Karpas-422 (cell line): ENCODE data around the gene SUCO. TPM values are rescaled to one million over a fixed set of nuclear protein-coding genes. Genes with fewer than 3 reads are reported as not detected.

ENCODE experiments used
- DNase-seq: peaks from one replicate; pipeline ENCODE4 v3.0.0-alpha.2; 2015
- H2AFZ ChIP-seq: fragments of 200-600 bp; sonication (generic); 2 replicates; pipeline ENCODE4 v1.6.1; 2014; ENCODE audit warnings: antibody characterized with exemption, low read length, mixed read lengths
- H3K27ac ChIP-seq: fragments of 200-600 bp; sonication (generic); 2 replicates; pipeline ENCODE4 v1.5.1; 2014; ENCODE audit warnings: mild to moderate bottlenecking, low read length, moderate library complexity
- H3K27me3 ChIP-seq: fragments of 200-600 bp; sonication (generic); 2 replicates; pipeline ENCODE4 v1.6.1; 2014; ENCODE audit warnings: low read length, mixed read lengths
- H3K36me3 ChIP-seq: fragments of 200-600 bp; sonication (generic); 2 replicates; pipeline ENCODE4 v1.6.1; 2014; ENCODE audit warnings: low read length, mixed read lengths; ENCODE audit not compliant: insufficient read depth
- H3K4me1 ChIP-seq: fragments of 200-600 bp; sonication (generic); 2 replicates; pipeline ENCODE4 v1.6.1; 2014; ENCODE audit warnings: mild to moderate bottlenecking, low read length, mixed read lengths
- H3K4me2 ChIP-seq: fragments of 200-600 bp; sonication (generic); 2 replicates; pipeline ENCODE4 v1.6.1; 2014; ENCODE audit warnings: low read length, low read depth, mild to moderate bottlenecking; ENCODE audit not compliant: poor library complexity, severe bottlenecking
- H3K4me3 ChIP-seq: fragments of 200-600 bp; sonication (generic); 2 replicates; pipeline ENCODE4 v1.5.1; 2014; ENCODE audit warnings: mild to moderate bottlenecking, antibody characterized with exemption, low read length, mixed read lengths
- H3K79me2 ChIP-seq: fragments of 200-600 bp; sonication (generic); 2 replicates; pipeline ENCODE4 v1.6.1; 2014; ENCODE audit warnings: mild to moderate bottlenecking, low read length, mixed read lengths
- H3K9ac ChIP-seq: fragments of 200-600 bp; sonication (generic); 2 replicates; pipeline ENCODE4 v1.6.0; 2014; ENCODE audit warnings: low read length
- H3K9me2 ChIP-seq: fragments of 200-600 bp; sonication (generic), shearing (Covaris generic); replicated peaks from 2 replicates; pipeline ENCODE4 v1.6.0; 2014; ENCODE audit warnings: mild to moderate bottlenecking, low read length, moderate library complexity; ENCODE audit not compliant: insufficient read depth
- H3K9me3 ChIP-seq: fragments of 300-700, 200-600 bp; sonication (generic); 2 replicates; pipeline ENCODE4 v1.6.1; 2014; ENCODE audit warnings: low read length, mixed read lengths
- H4K20me1 ChIP-seq: fragments of 200-600 bp; sonication (generic); 2 replicates; pipeline ENCODE4 v1.6.1; 2014; ENCODE audit warnings: mild to moderate bottlenecking, antibody characterized with exemption, low read length, low read depth; ENCODE audit not compliant: insufficient read depth
- total RNA-seq: library from RNA; depleted of rRNA; stranded (reverse); fragments of >200 nt; shearing (Covaris generic); gene quantifications from 2 replicates; pipeline ENCODE4 v1.2.3, GENCODE V29; 2014; ENCODE audit warnings: low replicate concordance

Gene SUCO
- total RNA-seq, 1 experiment from 2014 or later, result 52.3 TPM

DNA sequence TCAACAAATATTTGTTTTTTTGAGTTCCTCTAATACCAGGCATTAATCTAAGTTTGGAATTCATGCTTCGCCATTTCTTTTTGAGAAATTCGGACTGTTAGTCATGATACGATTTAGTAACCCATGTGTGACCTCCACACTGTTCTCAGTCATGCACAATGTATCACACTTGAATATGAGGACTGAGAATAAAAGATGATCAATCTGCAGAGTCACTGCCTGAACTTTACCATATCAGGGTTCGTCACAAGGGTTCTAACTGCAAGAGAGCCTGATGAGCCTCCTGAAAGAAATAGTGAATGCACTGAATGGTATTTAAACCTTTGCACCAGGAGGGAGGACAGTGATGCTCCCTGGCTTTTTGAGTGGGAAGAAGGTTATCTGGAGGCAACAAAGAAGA lies 115.0 kb downstream of the SUCO start:
- Histone ChIP-seq H3K79me2 (no peaks in the 10 kb centered on the region), H3K9me2 (no peaks in the 10 kb centered on the region), H3K27me3 (no peaks in the 10 kb centered on the region), H3K36me3 (no peaks in the 10 kb centered on the region), H3K9me3 (no peaks in the 10 kb centered on the region), H3K4me3 (no peak overlapping the region), H3K27ac (no peak overlapping the region), H4K20me1 (no peaks in the 10 kb centered on the region), H3K4me2 (no peak overlapping the region), H2AFZ (no peak overlapping the region), H3K9ac (no peak overlapping the region), H3K4me1 (peaks cover 11% of the 10 kb centered on the region)
- no peak for DNase-seq

DNA sequence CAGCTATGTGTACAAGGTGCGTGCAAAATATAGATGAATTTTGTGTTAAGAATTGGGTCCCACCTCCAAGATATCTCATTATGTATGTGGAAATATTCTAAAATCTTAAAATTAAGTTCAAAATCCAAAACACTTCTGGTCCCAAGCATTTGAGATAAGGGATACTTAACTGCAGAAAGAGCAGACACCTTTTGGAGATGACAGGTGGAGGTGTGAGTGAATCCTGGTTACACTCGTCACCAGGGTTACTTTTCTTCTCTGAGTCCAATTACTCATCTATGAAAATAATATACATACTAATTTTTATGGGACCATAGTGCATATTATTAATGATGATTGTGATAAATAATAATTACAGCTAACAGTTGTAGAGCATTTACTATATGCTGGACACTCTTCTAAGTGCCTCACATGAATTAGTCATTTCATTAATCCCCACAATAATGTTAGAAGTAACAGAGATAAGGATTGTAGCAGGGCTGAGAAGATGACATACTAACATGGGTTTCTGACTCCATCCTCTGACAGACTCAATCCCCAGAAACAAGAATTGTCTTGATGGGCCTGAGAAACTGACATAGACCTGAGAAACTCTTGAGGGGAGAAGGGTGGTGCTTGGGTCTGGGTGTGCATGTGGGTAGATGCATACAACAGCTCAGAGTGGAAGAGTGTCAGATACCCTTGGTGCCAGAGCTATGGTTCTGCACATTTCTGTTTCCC lies 117.7 kb downstream of the SUCO start:
- H3K4me1 ChIP-seq, result peaks cover 2% of the 10 kb centered on the region; the same call in 1 of the 2 replicates
- no peaks in the 10 kb centered on the region for H3K9me3 ChIP-seq
- H3K4me2 ChIP-seq, result no peak overlapping the region
- no peaks in the 10 kb centered on the region for H4K20me1 ChIP-seq
- no peak overlapping the region for H3K27ac ChIP-seq
- H3K79me2 ChIP-seq, result no peaks in the 10 kb centered on the region
- no peaks in the 10 kb centered on the region for H3K9me2 ChIP-seq
- H3K9ac ChIP-seq, result no peak overlapping the region
- H2AFZ ChIP-seq, result no peak overlapping the region
- H3K4me3 ChIP-seq, result no peak overlapping the region
- DNase-seq, result no peak
- no peaks in the 10 kb centered on the region for H3K27me3 ChIP-seq
- no peaks in the 10 kb centered on the region for H3K36me3 ChIP-seq

DNA sequence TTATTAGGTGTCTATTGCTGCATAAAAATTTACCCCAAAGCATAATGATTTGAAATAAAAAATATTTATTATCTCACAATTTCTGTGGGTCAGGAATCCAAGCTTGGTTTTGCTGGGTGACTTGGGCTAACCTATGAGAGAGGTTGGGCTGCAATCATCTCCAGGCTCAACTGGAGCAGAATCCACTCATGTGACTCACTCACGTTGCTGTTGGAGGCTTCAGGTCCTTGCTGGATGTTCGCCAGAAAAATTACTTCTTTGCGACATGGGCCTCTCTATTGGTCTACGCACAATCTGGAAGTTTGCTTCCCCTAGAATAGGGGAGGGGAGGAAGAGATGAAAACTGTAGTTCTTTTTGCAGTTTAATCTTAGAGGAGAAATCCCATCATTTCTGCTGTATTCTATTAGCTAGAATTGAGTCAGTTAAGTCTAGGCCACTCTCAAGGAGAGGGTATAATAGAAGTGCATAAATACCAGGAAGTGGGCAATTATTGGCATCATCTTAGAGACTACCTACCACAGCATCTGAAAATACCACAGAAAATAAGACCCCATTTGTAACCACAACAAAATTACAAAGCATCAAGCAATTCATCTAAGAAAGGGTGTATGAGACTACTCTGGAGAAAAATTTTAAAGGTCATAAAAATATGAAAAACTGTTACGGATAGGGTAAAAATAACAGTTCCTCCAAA lies 120.2 kb downstream of the SUCO start:
- H4K20me1 ChIP-seq, result no peaks in the 10 kb centered on the region
- no peak for DNase-seq
- no peak overlapping the region for H3K9ac ChIP-seq
- H3K4me2 ChIP-seq, result no peak overlapping the region
- no peak overlapping the region for H3K27ac ChIP-seq
- no peaks in the 10 kb centered on the region for H3K9me3 ChIP-seq
- H3K27me3 ChIP-seq, result no peaks in the 10 kb centered on the region
- no peaks in the 10 kb centered on the region for H3K36me3 ChIP-seq
- H3K79me2 ChIP-seq, result no peaks in the 10 kb centered on the region
- H3K9me2 ChIP-seq, result no peaks in the 10 kb centered on the region
- no peaks in the 10 kb centered on the region for H3K4me1 ChIP-seq
- H3K4me3 ChIP-seq, result no peak overlapping the region
- H2AFZ ChIP-seq, result no peak overlapping the region

DNA sequence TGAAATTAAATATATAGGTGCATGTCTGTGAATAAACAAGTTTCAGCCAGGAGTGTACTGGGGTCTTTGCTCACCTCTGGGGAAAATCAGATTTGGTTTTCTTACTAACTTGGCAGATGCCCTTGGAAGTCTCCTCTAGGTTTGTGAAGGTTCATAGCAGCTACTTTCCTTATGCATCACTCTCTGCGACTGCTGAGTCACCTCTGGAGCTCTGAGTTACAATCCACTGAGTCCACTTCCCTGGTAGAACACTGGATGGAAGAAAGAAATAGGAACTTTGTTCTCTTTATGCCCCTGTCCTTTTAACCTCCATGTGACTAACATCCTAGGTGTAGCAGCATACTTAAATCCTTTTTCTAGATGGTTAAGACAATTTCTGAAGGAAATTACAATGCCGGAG lies 121.6 kb downstream of the SUCO start:
- Histone ChIP-seq H3K9ac (no peak overlapping the region), H4K20me1 (no peaks in the 10 kb centered on the region), H3K9me3 (no peaks in the 10 kb centered on the region), H2AFZ (no peak overlapping the region), H3K79me2 (no peaks in the 10 kb centered on the region), H3K4me2 (no peak overlapping the region), H3K27ac (no peak overlapping the region), H3K27me3 (no peaks in the 10 kb centered on the region), H3K4me1 (no peaks in the 10 kb centered on the region), H3K4me3 (no peak overlapping the region), H3K36me3 (no peaks in the 10 kb centered on the region), H3K9me2 (no peaks in the 10 kb centered on the region)
- DNase-seq, result no peak

DNA sequence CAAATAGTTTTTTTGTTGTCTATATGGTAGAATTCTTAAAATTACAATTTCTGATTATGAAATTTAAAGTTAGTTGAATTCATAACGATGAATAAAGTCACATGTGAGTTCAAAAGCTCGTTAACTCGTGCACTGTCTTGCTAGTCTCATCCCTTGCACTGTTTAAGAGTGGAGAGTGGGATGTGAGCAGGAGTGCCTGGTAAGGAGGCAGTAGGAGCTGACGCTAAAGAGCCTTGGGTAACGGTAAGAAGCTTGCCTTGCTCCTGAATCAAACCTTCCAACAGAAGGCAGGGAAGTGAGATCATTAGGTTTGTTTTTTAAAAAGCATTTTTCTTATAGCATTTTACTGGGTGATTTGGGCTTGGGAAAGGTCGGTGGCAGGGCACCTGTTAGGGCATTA lies 123.6 kb downstream of the SUCO start:
- H3K9ac ChIP-seq, result no peak overlapping the region

DNA sequence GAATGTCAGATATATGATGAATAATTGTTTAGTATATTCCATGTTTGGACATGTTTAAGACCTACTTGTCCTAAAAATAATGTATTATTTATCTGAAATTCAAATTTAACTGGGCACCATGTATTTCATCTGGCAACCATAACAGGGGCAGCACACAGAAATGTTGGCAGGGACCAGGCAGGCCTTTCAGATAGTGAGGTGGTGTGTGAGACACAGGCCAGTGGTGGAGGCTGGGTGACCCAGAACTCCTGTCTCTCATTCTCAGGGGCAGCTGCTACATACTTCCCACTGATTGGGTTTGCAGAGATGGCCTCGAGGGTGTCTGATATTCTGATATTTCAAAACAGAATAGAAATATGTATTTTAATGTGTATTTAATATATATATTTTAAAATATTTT lies 124.6 kb downstream of the SUCO start:
- no peak overlapping the region for H3K9ac ChIP-seq
- H3K4me2 ChIP-seq, result no peak overlapping the region
- H3K4me3 ChIP-seq, result no peak overlapping the region
- no peaks in the 10 kb centered on the region for H3K79me2 ChIP-seq
- no peak overlapping the region for H3K27ac ChIP-seq
- no peaks in the 10 kb centered on the region for H3K9me2 ChIP-seq
- DNase-seq, result no peak
- H2AFZ ChIP-seq, result no peak overlapping the region
- H3K4me1 ChIP-seq, result no peaks in the 10 kb centered on the region
- no peaks in the 10 kb centered on the region for H3K27me3 ChIP-seq
- no peaks in the 10 kb centered on the region for H3K9me3 ChIP-seq
- no peaks in the 10 kb centered on the region for H4K20me1 ChIP-seq
- no peaks in the 10 kb centered on the region for H3K36me3 ChIP-seq

More for the DNA sequence above, 123.6 kb downstream of the SUCO start:
- no peak overlapping the region for H3K27ac ChIP-seq
- H2AFZ ChIP-seq, result no peak overlapping the region
- no peak overlapping the region for H3K4me3 ChIP-seq
- H3K4me2 ChIP-seq, result no peak overlapping the region
- no peaks in the 10 kb centered on the region for H4K20me1 ChIP-seq
- DNase-seq, result no peak
- H3K27me3 ChIP-seq, result no peaks in the 10 kb centered on the region
- no peaks in the 10 kb centered on the region for H3K4me1 ChIP-seq
- no peaks in the 10 kb centered on the region for H3K36me3 ChIP-seq
- no peaks in the 10 kb centered on the region for H3K9me2 ChIP-seq
- H3K79me2 ChIP-seq, result no peaks in the 10 kb centered on the region
- H3K9me3 ChIP-seq, result no peaks in the 10 kb centered on the region

DNA sequence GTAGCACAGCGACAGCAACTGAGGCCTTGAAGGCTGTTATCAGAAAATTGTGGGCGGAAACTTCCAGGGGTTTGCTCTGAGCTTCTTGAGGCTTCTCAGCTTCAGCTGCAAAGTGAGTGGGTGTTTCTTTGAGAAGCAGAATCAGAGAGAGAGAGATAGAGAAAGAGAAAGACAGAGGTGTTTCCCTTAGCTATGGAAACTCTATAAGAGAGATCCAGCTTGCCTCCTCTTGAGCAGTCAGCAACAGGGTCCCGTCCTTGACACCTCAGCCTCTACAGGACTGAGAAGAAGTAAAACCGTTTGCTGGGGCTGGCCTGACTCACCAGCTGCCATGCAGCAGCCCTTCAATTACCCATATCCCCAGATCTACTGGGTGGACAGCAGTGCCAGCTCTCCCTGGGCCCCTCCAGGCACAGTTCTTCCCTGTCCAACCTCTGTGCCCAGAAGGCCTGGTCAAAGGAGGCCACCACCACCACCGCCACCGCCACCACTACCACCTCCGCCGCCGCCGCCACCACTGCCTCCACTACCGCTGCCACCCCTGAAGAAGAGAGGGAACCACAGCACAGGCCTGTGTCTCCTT lies 126.0 kb downstream of the SUCO start, which contains the start of gene FASLG:
FASLG (plus strand) TSS at position 233 of the 583 bp plus-strand sequence; CDS start at position 332, 99 bp downstream.
- Histone ChIP-seq H3K4me1 (no peaks in the 10 kb centered on the region), H4K20me1 (no peaks in the 10 kb centered on the region), H3K27ac (no peak within 1 kb of the TSS), H3K4me3 (no peak within 1 kb of the TSS), H2AFZ (no peak within 1 kb of the TSS), H3K9me2 (no peaks in the 10 kb centered on the region), H3K27me3 (no peaks in the 10 kb centered on the region), H3K79me2 (no peaks in the 10 kb centered on the region), H3K36me3 (no peaks in the 10 kb centered on the region), H3K4me2 (no peak within 1 kb of the TSS), H3K9me3 (no peaks in the 10 kb centered on the region), H3K9ac (no peak within 1 kb of the TSS)
- DNase-seq, result no peak

DNA sequence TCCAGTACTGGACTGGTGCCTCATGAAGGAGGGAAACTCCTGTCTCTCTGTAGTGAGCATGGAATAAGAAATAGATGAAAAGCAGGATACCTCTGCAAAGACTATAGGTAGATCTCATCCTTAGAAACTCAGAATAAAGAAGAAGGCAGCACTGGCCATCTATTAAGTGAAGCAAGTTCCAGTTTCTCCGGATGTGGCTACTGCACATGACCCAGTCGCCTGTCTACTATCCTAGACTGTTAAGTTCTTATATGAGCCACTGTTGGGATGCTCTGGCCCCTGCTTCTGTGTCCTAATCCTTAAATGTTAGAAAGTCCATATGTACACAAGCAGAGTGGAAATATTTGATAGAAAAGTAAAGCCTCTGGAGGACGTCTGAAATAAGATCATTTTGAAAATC lies 128.2 kb downstream of the SUCO start:
- H3K9ac ChIP-seq, result no peak overlapping the region
- no peaks in the 10 kb centered on the region for H3K4me1 ChIP-seq
- H3K9me2 ChIP-seq, result no peaks in the 10 kb centered on the region
- no peaks in the 10 kb centered on the region for H3K27me3 ChIP-seq
- no peaks in the 10 kb centered on the region for H4K20me1 ChIP-seq
- H3K4me2 ChIP-seq, result no peak overlapping the region
- H3K27ac ChIP-seq, result no peak overlapping the region
- no peak for DNase-seq
- no peak overlapping the region for H2AFZ ChIP-seq
- H3K79me2 ChIP-seq, result no peaks in the 10 kb centered on the region
- no peaks in the 10 kb centered on the region for H3K9me3 ChIP-seq
- no peak overlapping the region for H3K4me3 ChIP-seq
- H3K36me3 ChIP-seq, result no peaks in the 10 kb centered on the region
